ENCODE results near the gene USP44.

- no peak for TF ChIP-seq MXI1 (IDR thresholded peaks at IDR 0.05; ENCODE audit: borderline replicate concordance, low read depth, low read length)
- TF ChIP-seq POLR2A (IDR thresholded peaks at IDR 0.05; ENCODE audit: low read depth, low read length): no peak
These were observed 48.6 kb upstream of the USP44 start for GRCh38 chr12:95599880-95600279.

Measured in IMR-90 (cell line).